ENCODE results near the gene BCR. TPM values are rescaled to one million over a fixed set of nuclear protein-coding genes. Genes with fewer than 3 reads are reported as not detected.

BCR gene
- total and polyA plus RNA-seq, 2 of the 8 experiments (the other 6 are each of a cell fraction or from before 2014, with no cell fraction given): 66.7 to 130 TPM

DNA sequence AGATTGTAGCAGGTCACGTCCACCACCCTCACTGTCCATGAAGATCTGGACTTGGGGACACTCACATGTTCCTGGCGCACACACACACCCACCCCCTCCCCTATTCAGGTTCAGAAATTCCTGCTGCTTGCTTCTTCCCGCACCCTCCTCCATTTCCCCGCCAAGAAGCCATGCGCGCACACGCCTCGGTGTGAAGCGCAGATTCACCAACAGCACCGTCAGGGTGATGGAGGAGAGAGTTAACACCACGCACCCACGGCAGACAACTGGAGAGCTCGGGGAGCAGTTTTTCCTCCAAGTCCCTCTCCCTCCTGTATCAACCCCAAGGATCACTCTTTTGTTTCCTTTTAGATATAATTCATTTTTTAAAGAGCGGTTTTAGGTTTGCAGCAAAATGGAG is 113.4 kb downstream of the BCR start:
- Histone ChIP-seq H3K4me2 (ENCODE audit: insufficient read depth in 1 of 2, low read depth in 2 of 2, low read length in 2 of 2) (no peak overlapping the region), H2AK5ac (ENCODE audit: low read depth, low read length) (no peak overlapping the region), H3K4me1 (replicated peaks in 1 of 4; ENCODE audit: control insufficient read depth in 3 of 4, insufficient read depth in 4 of 4, low read length in 3 of 4) (no peaks in the 10 kb centered on the region), H3K79me1 (ENCODE audit: low read depth, low read length) (no peaks in the 10 kb centered on the region), H4K91ac (replicated peaks; ENCODE audit: insufficient read length, low read length) (no peak overlapping the region), H3K9me3 (ENCODE audit: insufficient read depth in 2 of 2, low read depth in 1 of 2, low read length in 1 of 2) (no peaks in the 10 kb centered on the region), H3K56ac (replicated peaks; ENCODE audit: insufficient read length, low read depth, low read length) (no peak overlapping the region), H3K27ac (ENCODE audit: low read depth, low read length) (no peak overlapping the region), H2BK12ac (ENCODE audit: low read depth, low read length) (no peak overlapping the region), H3K27me3 (replicated peaks in 1 of 4; ENCODE audit: control insufficient read depth in 3 of 4, extremely low read depth in 1 of 4, insufficient read depth in 3 of 4, low read length in 3 of 4) (no peaks in the 10 kb centered on the region), H3K23ac (ENCODE audit: insufficient read length) (no peak overlapping the region), H2BK20ac (ENCODE audit: low read length) (no peak overlapping the region), H2BK5ac (ENCODE audit: low read depth, low read length) (no peak overlapping the region), H3K23me2 (ENCODE audit: low read depth, low read length) (no peaks in the 10 kb centered on the region), H4K20me1 (replicated peaks in 1 of 2; ENCODE audit: control insufficient read depth in 1 of 2, insufficient read depth in 2 of 2, low read length in 2 of 2) (peaks cover 5 to 9% of the 10 kb centered on the region in 2 experiments), H2BK120ac (replicated peaks; ENCODE audit: low read depth, low read length) (no peak overlapping the region), H3K18ac (ENCODE audit: extremely low read depth, low read length) (no peak overlapping the region), H3K4ac (replicated peaks; ENCODE audit: insufficient read length, low read depth, low read length) (no peak overlapping the region), H3K14ac (ENCODE audit: insufficient read length) (no peak overlapping the region), H3K4me3 (ENCODE audit: extremely low read depth in 1 of 4, insufficient read depth in 2 of 4, low read depth in 3 of 4, low read length in 4 of 4) (no peak overlapping the region), H3K36me3 (ENCODE audit: control insufficient read depth in 2 of 4, insufficient read depth in 4 of 4, low read length in 3 of 4) (peaks cover 27 to 67% (median 54%) of the 10 kb centered on the region in 4 experiments), H2BK15ac (ENCODE audit: low read length) (no peak overlapping the region), H3K9ac (replicated peaks in 1 of 4; ENCODE audit: extremely low read depth in 1 of 4, low read depth in 3 of 4, low read length in 3 of 4) (no peak overlapping the region), H3K79me2 (ENCODE audit: control insufficient read depth in 1 of 2, insufficient read depth in 2 of 2, low read length in 2 of 2) (no peaks in the 10 kb centered on the region), H4K5ac (ENCODE audit: insufficient read length, low read depth, low read length) (no peak overlapping the region), H2AFZ (ENCODE audit: low read length) (no peak overlapping the region), H4K8ac (ENCODE audit: extremely low read depth, insufficient read depth, low read length) (no peak overlapping the region)
- POLR2A ChIA-PET (ENCODE audit: partially characterized antibody): interaction anchor here (0.9 kb wide), 1 partner anchor 12 kb away, joined by 3 read pairs; no protein-coding TSS in a partner anchor
- FAIRE-seq (no peak), DNase-seq (ENCODE audit: low read depth in 1 of 2, low spot score in 2 of 2) (no peak)
- CTCF ChIA-PET (ENCODE audit: partially characterized antibody): interaction anchor here (1.4 to 13.6 kb wide), 4 partner anchors 12 to 117 kb away, joined by 3 to 249 read pairs (median 4); partner anchors contain the start of gene BCR
- TF ChIP-seq CHD2 (IDR thresholded peaks at IDR 0.05; ENCODE audit: low read length): no peak
- TF ChIP-seq CTCF (IDR thresholded peaks at IDR 0.05; ENCODE audit: control extremely low read depth in 1 of 3, insufficient read depth in 1 of 3, low read depth in 1 of 3, low read length in 3 of 3): no peak
- 95% methylated on average over 14 of the region's 14 CpGs; no CpG with 5 or more reads in 1 of the 2 experiments for WGBS, 2 experiments (ENCODE audit: extremely low coverage in 1 of 2, insufficient coverage in 1 of 2, insufficient read length in 1 of 2, insufficient replicate concordance in 2 of 2, low coverage in 1 of 2, low lambda C conversion rate in 2 of 2, missing lambda C conversion rate in 1 of 2)

All from H1 (cell line).